ENCODE results near the gene CTDSPL2.
"Not testable (repeated sequence)": the region's sequence is repeated elsewhere in the genome, so short reads cannot be mapped to it uniquely, and the experiment has no call there.

DNA sequence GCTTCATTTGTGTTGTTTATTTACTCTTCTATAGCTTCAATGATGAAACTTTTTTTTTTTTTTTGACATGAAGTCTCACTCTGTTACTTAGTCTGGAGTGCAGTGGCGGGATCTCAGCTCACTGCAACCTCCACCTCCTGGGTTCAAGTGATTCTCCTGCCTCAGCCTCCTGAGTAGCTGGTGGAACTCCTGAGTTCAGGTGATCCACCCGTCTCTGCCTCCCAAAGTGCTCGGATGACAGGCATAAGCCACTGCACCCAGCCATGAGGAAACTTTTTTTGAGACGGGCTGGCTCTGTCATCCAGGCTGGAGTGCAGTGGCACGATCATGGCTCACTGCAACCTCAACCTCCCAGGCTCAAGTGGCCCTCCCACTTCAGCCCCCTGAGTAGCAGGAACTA, 104.8 kb downstream of the CTDSPL2 start:
- TF ChIP-seq, protein P1, sequence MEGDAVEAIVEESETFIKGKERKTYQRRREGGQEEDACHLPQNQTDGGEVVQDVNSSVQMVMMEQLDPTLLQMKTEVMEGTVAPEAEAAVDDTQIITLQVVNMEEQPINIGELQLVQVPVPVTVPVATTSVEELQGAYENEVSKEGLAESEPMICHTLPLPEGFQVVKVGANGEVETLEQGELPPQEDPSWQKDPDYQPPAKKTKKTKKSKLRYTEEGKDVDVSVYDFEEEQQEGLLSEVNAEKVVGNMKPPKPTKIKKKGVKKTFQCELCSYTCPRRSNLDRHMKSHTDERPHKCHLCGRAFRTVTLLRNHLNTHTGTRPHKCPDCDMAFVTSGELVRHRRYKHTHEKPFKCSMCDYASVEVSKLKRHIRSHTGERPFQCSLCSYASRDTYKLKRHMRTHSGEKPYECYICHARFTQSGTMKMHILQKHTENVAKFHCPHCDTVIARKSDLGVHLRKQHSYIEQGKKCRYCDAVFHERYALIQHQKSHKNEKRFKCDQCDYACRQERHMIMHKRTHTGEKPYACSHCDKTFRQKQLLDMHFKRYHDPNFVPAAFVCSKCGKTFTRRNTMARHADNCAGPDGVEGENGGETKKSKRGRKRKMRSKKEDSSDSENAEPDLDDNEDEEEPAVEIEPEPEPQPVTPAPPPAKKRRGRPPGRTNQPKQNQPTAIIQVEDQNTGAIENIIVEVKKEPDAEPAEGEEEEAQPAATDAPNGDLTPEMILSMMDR (IDR thresholded peaks at IDR 0.05; ENCODE audit: insufficient read depth, low read depth, low read length): not testable (repeated sequence)
- not testable (repeated sequence) for TF ChIP-seq EZH2 (IDR thresholded peaks at IDR 0.05; ENCODE audit: insufficient read depth, low read length)
